Measurements from ENCODE around the gene VPS52.
A peak's percentile ranks its signal among the peaks of the same experiment; 100 is the strongest.

The VPS52 gene

GRCh38 chr6:33318426-33319073, 46.9 kb upstream of the VPS52 start:
- Histone ChIP-seq H2AFZ (ENCODE audit: low read depth, low read length) (no peak overlapping the region), H3K4me1 (ENCODE audit: low read length) (peaks cover 39% of the 10 kb centered on the region), H3K9ac (ENCODE audit: low read length) (no peak overlapping the region), H3K79me2 (ENCODE audit: low read length) (peaks cover 46% of the 10 kb centered on the region), H4K20me1 (ENCODE audit: insufficient read depth, low read length) (no peaks in the 10 kb centered on the region), H3K27me3 (ENCODE audit: low read depth, low read length) (no peaks in the 10 kb centered on the region), H3K4me2 (ENCODE audit: low read length) (peak overlapping the region; percentile 76), H3K27ac (ENCODE audit: low read length) (peak overlapping the region; percentile 73), H3K9me3 (ENCODE audit: insufficient read depth, low read length) (no peaks in the 10 kb centered on the region), H3K4me3 (ENCODE audit: low read length) (peak overlapping the region; percentile 91), H3K36me3 (replicated peaks; ENCODE audit: low read depth, low read length) (peaks cover 30% of the 10 kb centered on the region)
- no peak for TF ChIP-seq CTCF (IDR thresholded peaks at IDR 0.05; ENCODE audit: low read depth, low read length)
- TF ChIP-seq EZH2phosphoT487 (IDR thresholded peaks at IDR 0.05; ENCODE audit: low read depth) = no peak

GRCh38 chr6:33317669-33318425, 46.2 kb upstream of the VPS52 start, which contains the start of gene ZBTB22:
Gene ZBTB22, minus strand, starts transcription at chr6:33317744. Its CDS starts 828 bp downstream, at chr6:33316916.
- TF ChIP-seq EZH2phosphoT487 (IDR thresholded peaks at IDR 0.05; ENCODE audit: low read depth) (no peak), CTCF (IDR thresholded peaks at IDR 0.05; ENCODE audit: low read depth, low read length) (no peak)
- H3K27ac ChIP-seq (ENCODE audit: low read length) = peak within 1 kb of the TSS; percentile 73

GRCh38 chr6:33317419-33317668, 45.7 kb upstream of the VPS52 start:
- Histone ChIP-seq H3K4me1 (ENCODE audit: low read length) (peaks cover 39% of the 10 kb centered on the region), H3K27ac (ENCODE audit: low read length) (peak overlapping the region; percentile 73), H3K4me3 (ENCODE audit: low read length) (peak overlapping the region; percentile 91), H3K9me3 (ENCODE audit: insufficient read depth, low read length) (no peaks in the 10 kb centered on the region), H3K79me2 (ENCODE audit: low read length) (peaks cover 49% of the 10 kb centered on the region), H3K4me2 (ENCODE audit: low read length) (peak overlapping the region; percentile 66), H3K27me3 (ENCODE audit: low read depth, low read length) (no peaks in the 10 kb centered on the region), H3K36me3 (replicated peaks; ENCODE audit: low read depth, low read length) (peaks cover 37% of the 10 kb centered on the region), H2AFZ (ENCODE audit: low read depth, low read length) (no peak overlapping the region), H3K9ac (ENCODE audit: low read length) (peak overlapping the region; percentile 65; the same call in 1 of the 2 replicates), H4K20me1 (ENCODE audit: insufficient read depth, low read length) (peaks cover 3% of the 10 kb centered on the region)
- no peak for TF ChIP-seq EZH2phosphoT487 (IDR thresholded peaks at IDR 0.05; ENCODE audit: low read depth)
- no peak for TF ChIP-seq CTCF (IDR thresholded peaks at IDR 0.05; ENCODE audit: low read depth, low read length)

More at GRCh38 chr6:33317669-33318425, 46.2 kb upstream of the VPS52 start, which contains the start of gene ZBTB22:
- peak within 1 kb of the TSS; percentile 91 for H3K4me3 ChIP-seq (ENCODE audit: low read length)
- H3K4me2 ChIP-seq (ENCODE audit: low read length) = peak within 1 kb of the TSS; percentile 76
- no peaks in the 10 kb centered on the region for H3K9me3 ChIP-seq (ENCODE audit: insufficient read depth, low read length)
- H3K36me3 ChIP-seq (replicated peaks; ENCODE audit: low read depth, low read length) = peaks cover 34% of the 10 kb centered on the region
- peaks cover 39% of the 10 kb centered on the region for H3K4me1 ChIP-seq (ENCODE audit: low read length)
- H3K79me2 ChIP-seq (ENCODE audit: low read length) = peaks cover 48% of the 10 kb centered on the region
- H3K9ac ChIP-seq (ENCODE audit: low read length) = peak within 1 kb of the TSS; percentile 65
- no peak within 1 kb of the TSS for H2AFZ ChIP-seq (ENCODE audit: low read depth, low read length)
- no peaks in the 10 kb centered on the region for H4K20me1 ChIP-seq (ENCODE audit: insufficient read depth, low read length)
- no peaks in the 10 kb centered on the region for H3K27me3 ChIP-seq (ENCODE audit: low read depth, low read length)

GRCh38 chr6:33316603-33317418, 45.1 kb upstream of the VPS52 start:
- H3K27me3 ChIP-seq (ENCODE audit: low read depth, low read length) = no peaks in the 10 kb centered on the region
- H3K79me2 ChIP-seq (ENCODE audit: low read length) = peaks cover 49% of the 10 kb centered on the region
- peak overlapping the region; percentile 66 for H3K4me2 ChIP-seq (ENCODE audit: low read length)
- H4K20me1 ChIP-seq (ENCODE audit: insufficient read depth, low read length) = peaks cover 9% of the 10 kb centered on the region
- H3K9me3 ChIP-seq (ENCODE audit: insufficient read depth, low read length) = no peaks in the 10 kb centered on the region
- H3K27ac ChIP-seq (ENCODE audit: low read length) = no peak overlapping the region
- peak overlapping the region; percentile 91 for H3K4me3 ChIP-seq (ENCODE audit: low read length)
- peaks cover 41% of the 10 kb centered on the region for H3K4me1 ChIP-seq (ENCODE audit: low read length)
- no peak overlapping the region for H2AFZ ChIP-seq (ENCODE audit: low read depth, low read length)
- no peak overlapping the region for H3K9ac ChIP-seq (ENCODE audit: low read length)
- TF ChIP-seq EZH2phosphoT487 (IDR thresholded peaks at IDR 0.05; ENCODE audit: low read depth) (no peak), CTCF (IDR thresholded peaks at IDR 0.05; ENCODE audit: low read depth, low read length) (no peak)
- H3K36me3 ChIP-seq (replicated peaks; ENCODE audit: low read depth, low read length) = peaks cover 43% of the 10 kb centered on the region

Measured in OCI-LY3 (cell line).